ENCODE measurements around the gene TMC5.
"Not testable (repeated sequence)": the region's sequence is repeated elsewhere in the genome, so short reads cannot be mapped to it uniquely, and the experiment has no call there.

The TMC5 gene

GRCh38 chr16:19542138-19542821, 124.6 kb downstream of the TMC5 start:
- no peak overlapping the region for H3K9ac ChIP-seq (ENCODE audit: insufficient read length)
- H3K36me3 ChIP-seq (ENCODE audit: insufficient read depth, low read length) = peaks cover 65% of the 10 kb centered on the region
- H3K27ac ChIP-seq = no peak overlapping the region
- H3K4me3 ChIP-seq = no peak overlapping the region
- no peak for TF ChIP-seq POLR2AphosphoS5 (IDR thresholded peaks at IDR 0.05; ENCODE audit: borderline replicate concordance, low read depth, low read length)
- no peak for TF ChIP-seq EZH2 (IDR thresholded peaks at IDR 0.05)
- no peak for TF ChIP-seq FOXP2 (optimal IDR thresholded peaks at IDR 0.05; ENCODE audit: control extremely low read depth, extremely low read length, insufficient read depth)
- H3K9me3 ChIP-seq (ENCODE audit: low read depth, low read length) = no peaks in the 10 kb centered on the region
- no peak for DNase-seq (ENCODE audit: low read depth, low spot score)

- H3K36me3 ChIP-seq (ENCODE audit: insufficient read depth, low read length) = peaks cover 67% of the 10 kb centered on the region
- DNase-seq (ENCODE audit: low read depth, low spot score); H3K9me3 ChIP-seq (ENCODE audit: low read depth, low read length); H3K4me3 ChIP-seq; H3K27ac ChIP-seq; H3K9ac ChIP-seq (ENCODE audit: insufficient read length): not testable (repeated sequence)
Measured at GRCh38 chr16:19543278-19543996, 125.8 kb downstream of the TMC5 start.

- H3K9ac ChIP-seq (ENCODE audit: insufficient read length) = no peak overlapping the region
- H3K4me3 ChIP-seq = no peak overlapping the region
- TF ChIP-seq POLR2AphosphoS5 (IDR thresholded peaks at IDR 0.05; ENCODE audit: borderline replicate concordance, low read depth, low read length) = no peak
- TF ChIP-seq FOXP2 (optimal IDR thresholded peaks at IDR 0.05; ENCODE audit: control extremely low read depth, extremely low read length, insufficient read depth) = no peak
- TF ChIP-seq EZH2 (IDR thresholded peaks at IDR 0.05) = no peak
- no peak for DNase-seq (ENCODE audit: low read depth, low spot score)
- no peak overlapping the region for H3K27ac ChIP-seq
- H3K9me3 ChIP-seq (ENCODE audit: low read depth, low read length) = no peaks in the 10 kb centered on the region
- H3K36me3 ChIP-seq (ENCODE audit: insufficient read depth, low read length) = peaks cover 60% of the 10 kb centered on the region
Measured at GRCh38 chr16:19548144-19548543, 130.5 kb downstream of the TMC5 start.
